OCI-M1 (cell line): ENCODE measurements around the gene CDC27.
"Not testable (repeated sequence)": the region's sequence is repeated elsewhere in the genome, so short reads cannot be mapped to it uniquely, and the experiment has no call there.

Experiments
- DNase-seq: peaks from one replicate; lab custom pipeline; 2025; lab: John Stamatoyannopoulos, UW

The CDC27 gene

DNA sequence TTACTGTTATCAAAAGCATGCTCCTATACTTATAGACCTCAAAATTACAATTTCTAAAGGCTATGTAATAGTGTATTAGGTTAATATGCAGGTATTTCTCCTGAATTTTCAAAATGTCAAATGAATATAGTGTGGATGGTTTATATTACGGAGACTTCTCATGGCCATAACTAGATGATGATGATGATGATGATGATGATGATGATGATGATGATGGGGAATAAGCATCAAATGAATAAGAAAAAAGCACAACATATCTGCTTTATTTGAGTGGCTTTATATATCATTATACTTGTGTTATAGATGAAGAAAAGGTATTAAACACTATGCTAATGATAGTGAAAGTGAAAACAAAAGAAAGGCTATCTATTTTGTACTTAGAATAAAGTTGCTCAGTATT is 53.9 kb downstream of the CDC27 start:
- no peak for DNase-seq

DNA sequence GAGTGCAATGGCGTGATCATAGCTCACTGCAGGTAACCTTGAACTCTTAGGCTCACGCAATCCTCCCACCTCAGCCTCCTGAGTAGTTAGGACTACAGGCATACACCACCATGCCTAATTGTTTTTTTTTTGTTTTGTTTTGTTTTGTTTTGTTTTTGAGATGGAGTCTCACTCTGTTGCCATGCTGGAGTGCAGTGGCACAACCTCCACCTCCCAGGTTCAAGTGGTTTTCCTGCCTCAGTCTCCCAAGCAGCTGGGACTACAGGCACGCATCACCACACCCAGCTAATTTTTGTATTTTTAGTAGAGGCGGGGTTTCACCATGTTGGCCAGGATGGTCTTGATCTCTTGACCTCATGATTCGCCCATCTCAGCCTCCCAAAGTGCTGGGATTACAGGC is 54.7 kb downstream of the CDC27 start:
- not testable (repeated sequence) for DNase-seq

DNA sequence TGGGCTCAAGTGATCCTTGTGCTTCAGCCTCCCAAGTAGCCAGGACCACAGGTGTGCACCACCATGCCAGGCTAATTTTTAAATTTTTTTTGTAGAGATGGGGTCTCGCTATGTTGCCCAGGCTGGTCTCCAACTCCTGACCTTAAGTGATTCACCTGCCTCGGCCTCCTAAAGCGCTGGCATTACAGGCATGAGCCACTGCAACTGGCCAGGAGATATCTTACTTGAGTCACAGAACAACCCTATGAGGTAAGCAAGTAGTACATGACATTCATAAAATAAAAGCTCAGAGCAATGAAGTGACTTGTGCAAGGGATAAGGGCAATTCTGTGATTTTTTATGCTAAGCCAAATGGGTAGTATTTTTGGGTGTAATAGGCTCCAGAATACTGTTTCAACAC is 57.3 kb downstream of the CDC27 start:
- no peak for DNase-seq

DNA sequence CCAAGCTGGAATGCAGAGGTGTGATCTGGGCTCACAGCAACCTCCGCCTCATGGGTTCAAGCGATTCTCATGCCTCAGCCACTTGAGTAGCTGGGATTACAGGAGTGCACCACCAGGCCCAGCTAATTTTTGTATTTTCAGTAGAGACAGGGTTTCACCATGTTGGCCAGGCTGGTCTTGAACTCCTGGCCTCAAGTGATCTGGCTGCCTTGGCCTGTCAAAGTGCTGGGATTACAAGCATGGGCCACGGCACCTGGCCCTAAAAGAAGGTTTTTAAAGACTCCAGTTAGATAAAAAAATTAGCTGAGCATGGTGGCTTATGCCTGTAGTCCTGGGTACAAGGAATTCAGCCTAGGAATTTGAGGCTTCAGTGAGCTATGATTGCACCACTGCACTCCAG is 62.3 kb downstream of the CDC27 start:
- DNase-seq: not testable (repeated sequence)

DNA sequence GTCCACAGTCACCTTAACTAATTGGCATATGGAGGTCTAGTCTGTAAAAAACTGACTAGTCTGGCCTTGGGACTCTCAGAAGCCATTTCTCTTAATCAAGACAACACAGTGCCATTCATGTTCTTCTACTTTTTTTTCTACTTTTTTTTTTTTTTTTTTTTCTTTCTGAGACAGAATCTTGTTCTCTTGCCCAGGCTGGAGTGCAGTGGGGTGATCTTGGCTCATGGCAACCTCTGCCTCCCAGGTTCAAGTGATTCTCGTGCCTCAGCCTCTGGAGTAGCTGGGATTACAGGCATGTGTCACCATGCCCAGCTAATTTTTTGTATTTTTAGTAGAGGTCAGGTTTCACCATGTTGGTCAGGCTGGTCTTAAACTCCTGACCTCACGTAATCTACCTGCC is 65.8 kb downstream of the CDC27 start:
- not testable (repeated sequence) for DNase-seq

DNA sequence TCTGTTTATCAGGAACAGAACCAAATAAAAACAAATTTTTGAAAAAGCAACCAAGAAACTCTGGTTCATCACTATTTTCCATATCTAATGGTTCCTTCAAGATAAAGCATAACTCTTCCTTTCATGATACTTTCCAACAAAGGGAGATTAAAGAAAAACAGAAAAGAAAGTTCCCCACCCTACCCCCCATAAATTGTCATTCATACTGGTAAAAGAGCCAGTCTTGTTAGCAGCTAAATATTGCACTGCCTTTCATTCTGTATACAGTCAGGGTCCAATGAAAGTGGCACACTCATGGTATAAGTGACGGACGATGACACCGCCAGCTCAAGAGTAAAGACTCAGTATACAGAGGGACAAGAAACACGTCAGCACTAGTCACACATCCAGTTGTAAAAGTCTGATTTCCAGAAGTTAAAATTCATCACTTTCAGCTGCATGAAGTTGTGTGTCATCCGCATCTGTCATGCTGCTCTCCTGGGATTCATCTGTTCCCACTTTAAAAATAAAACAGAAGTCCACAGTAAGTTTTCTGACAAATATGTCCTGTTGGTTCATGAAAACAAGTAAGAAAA is 68.5 kb downstream of the CDC27 start:
- DNase-seq: no peak

DNA sequence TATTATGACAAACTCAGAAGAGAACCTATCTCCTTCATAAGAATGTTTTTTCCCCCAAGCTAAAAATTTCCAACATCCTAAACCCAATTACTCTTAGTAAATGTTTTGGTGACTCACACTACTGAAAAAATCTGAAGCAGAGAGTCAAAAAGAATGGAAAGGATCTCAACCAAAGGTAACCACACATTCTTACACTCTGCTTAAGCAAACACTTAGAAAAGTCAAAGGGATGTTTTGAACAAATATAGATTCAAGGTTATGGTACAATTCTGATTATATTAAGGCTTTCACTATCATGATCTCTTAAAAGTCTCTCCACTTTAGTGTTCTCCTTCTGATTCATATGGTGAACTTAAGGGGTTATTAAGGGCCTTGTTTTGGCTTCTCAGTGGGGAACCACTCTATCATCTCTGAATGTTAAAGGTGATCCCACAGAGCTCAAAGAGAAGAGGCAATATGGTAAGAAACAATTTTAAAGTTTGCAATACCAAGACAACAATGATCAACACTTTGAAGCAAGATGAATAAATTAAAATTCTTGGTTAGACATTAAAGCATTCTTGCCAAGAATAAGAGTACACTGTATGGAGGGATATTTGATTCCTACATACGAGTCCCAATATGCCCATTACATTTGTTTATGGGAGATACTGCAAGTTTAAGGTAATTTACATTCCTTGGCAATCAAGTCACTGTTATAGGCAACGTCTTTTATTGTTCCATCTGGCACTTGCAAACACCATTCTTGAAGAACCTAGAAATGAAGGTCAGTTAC is 69.2 kb downstream of the CDC27 start:
- DNase-seq: no peak

DNA sequence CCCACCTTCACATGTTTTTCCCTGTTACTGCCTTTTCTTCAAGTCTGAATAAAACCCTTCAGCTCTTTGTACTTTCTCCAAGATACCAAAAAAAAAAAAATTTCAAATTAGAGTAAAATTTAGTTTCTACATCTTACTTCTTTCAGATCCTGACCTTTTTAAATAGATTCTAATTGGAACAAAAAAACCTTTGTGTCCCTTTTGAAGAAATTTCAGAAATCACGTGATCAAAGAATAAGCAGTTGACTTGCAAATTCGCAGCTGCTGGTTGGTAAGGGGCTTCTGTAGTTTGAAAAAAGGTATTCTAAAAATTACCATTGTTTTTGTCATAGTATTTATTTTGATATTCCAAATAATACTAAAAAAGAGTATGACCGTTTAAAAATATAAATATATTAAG is 71.7 kb downstream of the CDC27 start:
- no peak for DNase-seq

DNA sequence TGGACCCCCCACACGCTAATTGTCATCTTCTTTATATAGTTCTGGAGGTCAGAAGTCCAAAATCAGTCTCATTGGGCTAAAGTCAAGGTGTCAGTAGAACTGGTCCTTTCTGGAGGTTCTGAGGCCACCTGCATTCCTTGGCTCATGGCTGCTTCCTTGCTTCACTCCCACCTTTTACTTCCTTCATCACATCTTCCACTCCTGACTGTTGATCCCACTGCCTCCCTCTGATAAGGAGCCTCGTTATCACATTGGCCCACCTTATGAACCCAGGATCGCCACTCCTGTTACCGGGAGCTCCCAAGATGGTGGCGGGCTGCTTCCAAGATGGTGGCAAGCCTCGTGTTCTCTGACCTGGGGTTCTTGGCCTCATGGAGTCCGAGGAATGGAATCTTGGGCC is 83.0 kb downstream of the CDC27 start:
- no peak for DNase-seq

DNA sequence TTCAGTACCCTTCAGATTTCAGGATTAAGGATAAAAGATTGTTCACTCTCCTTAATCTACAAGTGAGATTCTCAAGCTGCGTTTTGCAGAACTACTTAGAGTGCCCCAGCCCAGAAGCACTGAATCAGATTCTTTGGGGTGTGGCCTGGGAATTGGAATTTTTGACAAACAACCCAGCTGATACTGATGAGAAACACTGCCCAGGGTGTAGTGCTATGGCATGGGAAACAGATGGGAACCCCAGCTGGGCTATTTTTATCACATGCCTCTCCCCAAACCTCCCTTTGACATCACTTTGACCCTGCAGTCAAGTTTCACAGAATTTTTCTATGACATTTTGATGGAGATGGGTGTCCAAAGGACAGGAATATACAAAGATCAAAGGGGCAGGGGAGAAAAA is 83.8 kb downstream of the CDC27 start:
- DNase-seq: not testable (repeated sequence)

DNA sequence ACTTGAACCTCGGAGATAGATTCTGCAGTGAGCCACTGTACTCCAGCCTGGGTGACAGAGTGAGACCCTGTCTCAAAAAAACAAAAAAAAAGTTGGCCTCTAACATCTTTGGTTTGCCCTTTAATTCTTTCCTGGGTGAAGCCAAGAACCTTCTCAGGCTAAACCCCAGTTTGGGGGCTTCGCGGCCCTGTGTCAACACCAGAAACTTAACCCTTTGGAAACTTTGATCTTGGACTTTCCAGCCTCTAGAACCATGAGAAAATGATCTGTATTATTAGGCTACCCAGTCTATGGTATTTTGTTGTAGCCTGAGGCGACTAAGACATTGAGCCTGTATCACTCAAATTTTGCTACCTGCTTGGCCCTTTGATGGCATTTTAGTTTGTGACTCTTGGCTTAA is 86.2 kb downstream of the CDC27 start:
- no peak for DNase-seq

DNA sequence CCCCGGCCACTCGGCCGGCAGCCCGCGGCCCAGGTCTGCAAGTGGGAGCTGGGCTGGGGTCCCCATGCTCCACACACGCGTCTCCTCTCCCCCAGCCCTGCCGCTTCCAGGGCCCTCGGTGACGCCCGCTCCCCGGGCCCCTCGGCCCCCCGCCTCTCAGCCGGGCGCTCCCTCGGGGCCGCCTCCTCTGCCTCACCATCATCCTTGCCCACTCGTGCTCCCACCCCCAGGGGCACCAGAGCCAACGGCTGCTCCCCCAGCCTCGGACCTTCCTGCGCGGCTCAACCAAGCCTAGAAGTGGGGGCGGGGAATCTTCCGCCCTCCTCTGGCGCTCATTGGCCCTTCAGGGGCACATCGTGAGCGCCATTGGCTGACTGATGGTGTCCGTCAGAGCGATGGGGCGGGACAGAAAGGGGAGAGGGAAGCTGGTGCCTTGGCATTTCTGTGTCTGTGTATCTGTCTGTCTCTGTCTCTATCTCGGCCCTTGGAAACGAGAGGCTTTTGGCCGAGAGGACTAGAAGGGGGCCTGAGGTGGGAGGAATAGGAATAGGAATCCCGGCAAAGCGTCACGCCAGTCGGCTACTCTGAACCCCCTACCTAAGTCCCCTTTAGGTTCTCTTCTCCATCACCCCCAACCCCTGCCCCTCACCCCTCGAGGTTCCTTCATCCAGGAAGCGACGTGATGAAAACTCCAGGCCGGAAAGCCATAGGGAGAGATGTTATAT is 88.9 kb downstream of the CDC27 start:
- peak; percentile 98 for DNase-seq

DNA sequence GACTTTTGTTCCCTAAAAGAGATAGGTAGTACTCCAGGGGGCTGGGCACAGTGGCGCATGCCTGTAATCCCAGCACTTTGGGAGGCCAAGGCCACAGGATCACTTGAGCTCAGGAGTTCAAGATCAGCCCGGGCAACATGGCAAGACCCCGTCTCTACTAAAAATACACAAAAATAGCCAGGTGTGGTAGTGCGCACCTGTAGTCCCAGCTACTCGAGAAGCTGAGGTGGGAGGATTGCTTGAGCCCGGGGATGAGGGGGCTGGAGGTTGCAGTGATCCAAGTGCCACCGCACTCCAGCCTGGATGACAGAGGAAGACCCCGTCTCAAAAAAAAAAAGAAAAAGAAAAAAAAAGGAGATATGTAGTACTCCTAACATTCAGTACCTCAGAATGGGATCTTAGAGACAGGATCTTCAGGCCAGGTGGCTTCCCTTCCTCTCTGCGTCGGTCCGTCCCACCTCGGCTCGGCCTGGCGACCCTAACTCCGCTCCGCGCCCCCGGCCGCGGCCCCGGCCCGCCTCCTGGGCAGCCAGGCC is 89.6 kb downstream of the CDC27 start:
- peak; percentile 51 for DNase-seq

DNA sequence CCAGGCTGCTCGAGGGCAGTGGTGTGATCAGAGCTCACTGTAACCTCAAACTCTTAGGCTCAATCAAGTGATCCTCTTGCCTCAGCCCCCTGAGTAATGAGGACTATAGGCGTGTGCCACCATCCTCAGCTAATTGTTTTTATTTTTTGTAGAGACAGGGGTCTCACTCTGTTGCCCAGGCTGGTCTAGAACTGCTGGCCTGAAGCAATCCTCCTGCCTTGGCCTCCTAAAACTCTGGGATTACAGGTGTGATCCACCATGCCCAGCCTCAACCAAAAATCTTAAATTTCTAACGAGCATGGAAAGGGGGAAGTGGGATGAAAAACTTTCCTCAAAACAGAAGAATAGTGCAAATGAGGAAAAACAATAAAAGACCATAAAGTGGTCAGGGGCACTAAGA is 92.8 kb downstream of the CDC27 start:
- no peak for DNase-seq

DNA sequence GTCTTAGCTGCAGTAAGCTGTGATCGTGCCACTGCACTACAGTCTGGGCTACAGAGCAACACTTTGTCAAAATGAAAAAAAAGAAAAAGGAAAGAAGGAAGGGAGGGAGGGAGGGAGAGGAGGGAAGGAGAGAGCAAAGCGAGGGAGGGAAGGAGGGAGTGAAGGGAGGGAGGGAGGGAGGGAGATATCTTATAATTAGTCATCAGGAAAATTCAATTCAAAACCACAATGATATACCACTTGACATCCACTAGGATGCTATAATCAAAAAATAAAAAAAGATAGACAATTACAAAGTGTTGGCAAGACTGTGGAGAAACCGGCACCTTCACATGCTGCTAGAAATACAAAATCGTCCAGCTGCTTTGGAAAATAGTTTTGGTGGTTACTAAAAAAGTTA is 93.8 kb downstream of the CDC27 start:
- DNase-seq: no peak

DNA sequence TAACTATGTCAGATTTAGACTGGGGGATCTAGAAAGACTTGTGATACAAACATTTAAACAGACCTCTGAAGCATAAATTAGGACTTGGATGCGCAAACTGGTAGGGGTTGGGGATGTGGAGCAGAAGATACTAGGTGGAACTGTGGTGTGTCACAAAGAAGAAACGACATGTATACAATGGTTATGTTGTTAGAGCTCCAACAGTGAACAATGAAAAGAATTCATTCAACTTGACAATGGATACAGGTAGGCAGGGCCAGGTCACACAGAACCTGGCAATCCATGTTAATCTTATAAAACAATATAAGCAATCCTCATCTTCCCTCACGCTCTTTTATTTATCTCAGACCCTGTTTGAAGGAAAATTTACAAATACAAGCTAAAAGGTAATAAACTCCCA is 102.0 kb downstream of the CDC27 start:
- no peak for DNase-seq

DNA sequence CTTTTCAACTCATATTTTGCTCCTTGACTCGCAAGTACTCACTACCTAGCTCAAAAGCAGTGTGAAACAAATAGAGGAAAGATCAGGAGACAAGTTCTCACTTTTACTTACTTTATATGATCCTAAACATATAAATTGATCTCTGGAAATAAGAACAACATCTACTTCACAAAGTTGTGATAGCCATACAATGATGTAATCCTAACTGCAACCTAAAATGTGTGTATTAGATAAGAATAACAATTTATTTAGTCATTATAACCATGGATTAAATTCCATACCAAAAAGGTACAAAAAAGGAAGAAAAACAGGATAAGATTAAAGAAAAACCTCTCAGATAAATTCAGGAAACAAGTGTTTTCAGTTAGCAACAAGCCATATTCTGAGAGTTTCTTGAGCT is 103.4 kb downstream of the CDC27 start:
- DNase-seq: no peak

DNA sequence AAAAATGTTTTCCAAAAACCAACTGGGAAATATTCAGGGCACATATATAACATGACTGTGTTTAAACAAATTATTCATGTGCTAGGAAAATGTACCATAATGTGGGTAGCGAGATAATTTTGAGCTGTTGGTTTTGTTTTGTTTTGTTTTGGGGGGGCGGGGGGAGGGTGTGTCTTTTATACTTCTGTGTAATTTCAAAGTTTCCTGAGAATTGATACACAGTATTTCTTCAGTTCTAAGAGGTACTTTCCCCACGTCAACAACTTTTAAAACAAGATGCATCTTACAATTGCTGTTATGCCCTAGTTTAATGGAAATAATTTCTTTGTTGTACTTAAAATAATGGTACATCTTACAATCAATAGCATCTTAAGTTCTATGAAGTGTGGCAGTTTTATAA is 110.3 kb downstream of the CDC27 start:
- no peak for DNase-seq

DNA sequence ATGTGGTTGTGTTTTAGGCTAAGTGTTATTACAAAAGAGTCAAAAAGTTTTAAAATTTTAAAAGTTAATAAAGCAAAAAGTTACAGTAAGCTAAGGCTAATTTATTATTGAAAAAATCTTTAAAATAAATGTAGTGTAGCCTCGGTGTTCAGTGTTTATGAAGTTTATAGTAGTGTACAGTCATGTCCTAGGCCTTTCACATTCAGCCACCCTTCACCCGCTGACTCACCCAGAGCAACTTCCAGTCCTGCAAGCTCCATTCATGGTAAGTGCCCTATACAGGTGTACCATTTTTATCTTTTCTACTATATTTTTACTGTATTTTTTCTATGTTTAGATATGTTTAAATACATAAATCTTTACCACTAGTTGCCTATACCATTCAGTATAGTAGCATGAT is 111.5 kb downstream of the CDC27 start:
- no peak for DNase-seq

DNA sequence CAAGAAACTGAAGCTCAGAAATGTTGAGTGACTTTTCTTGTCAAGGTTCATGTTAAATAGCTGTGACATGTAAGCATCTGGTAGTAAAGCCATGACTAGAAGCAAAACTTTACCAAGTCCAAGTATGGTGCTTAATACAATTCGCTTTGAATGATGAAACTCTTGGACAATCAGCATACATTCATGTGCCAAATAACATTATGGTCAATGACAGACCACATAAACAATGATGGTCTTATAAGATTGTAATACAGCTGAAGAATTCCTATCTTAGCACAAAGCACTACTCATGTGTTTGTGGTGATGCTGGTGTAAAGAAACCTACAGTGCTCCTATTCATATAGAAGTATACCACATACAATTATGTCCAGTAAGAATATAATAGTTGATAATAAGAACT is 112.9 kb downstream of the CDC27 start:
- DNase-seq: peak; percentile 33

DNA sequence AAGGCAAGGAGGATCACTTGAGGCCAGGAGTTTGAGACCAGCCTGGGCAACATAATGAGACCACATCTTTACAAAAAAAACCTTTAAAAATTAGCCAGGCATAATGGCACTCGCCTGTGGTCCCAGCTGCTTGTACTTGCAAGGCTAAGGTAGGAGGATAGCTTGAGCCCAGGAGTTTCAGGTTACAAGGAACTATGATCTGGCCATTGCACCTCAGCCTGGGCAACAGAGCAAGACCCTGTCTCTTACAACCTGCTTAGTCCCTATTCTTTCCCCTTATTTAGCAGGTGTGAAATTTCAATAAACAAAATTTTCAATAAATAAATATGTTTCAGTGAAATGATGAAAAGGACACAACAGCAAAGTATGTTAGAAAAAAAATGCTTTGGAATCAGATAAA is 114.7 kb downstream of the CDC27 start:
- DNase-seq: not testable (repeated sequence)

DNA sequence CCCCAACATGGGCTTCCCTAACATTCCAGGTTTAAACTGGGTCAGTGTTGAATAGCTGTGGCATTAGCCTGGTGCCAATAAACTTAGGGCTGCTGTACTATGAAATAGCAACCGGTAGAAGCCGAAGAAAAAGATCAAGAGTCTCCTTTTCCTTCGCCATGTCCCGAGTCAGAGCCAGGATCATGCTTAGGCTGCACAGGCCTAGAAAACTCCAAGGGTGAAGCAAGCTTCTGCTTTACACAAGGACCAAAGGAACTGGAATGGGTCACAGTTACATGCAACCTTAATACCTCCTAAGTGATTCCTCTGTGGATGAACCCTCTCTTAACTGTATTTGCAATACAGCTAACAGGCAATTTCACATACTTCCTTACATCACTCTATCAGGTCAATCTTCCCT is 115.5 kb downstream of the CDC27 start:
- not testable (repeated sequence) for DNase-seq

DNA sequence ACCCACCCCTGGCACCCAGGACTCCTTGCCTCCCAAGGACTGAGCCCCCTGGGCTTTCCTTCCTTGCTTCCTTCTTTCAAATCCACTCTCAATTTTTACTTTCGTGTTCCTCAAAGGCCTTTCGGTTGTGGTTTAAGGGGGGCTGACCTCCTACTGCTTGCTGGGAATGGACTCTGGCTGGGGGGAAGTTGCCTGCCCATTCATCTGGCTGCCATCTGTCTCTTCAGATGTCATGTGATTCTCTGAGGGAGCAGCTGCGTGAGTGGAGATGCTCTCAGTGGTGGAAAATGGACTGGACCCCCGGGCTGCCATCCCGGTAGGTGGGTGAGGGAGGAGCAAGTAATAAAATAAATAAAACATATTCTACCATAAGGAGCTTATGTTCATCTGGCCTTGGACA is 116.2 kb downstream of the CDC27 start:
- DNase-seq: peak; percentile 75
